OCI-M2 (cell line): ENCODE results near the gene MRAP.
"Not testable (repeated sequence)": the region's sequence is repeated elsewhere in the genome, so short reads cannot be mapped to it uniquely, and the experiment has no call there.

ENCODE experiments used
- DNase-seq: peaks from one replicate; lab custom pipeline; 2025; ENCODE audit not compliant: unreplicated experiment; lab: John Stamatoyannopoulos, UW

The MRAP gene

DNA sequence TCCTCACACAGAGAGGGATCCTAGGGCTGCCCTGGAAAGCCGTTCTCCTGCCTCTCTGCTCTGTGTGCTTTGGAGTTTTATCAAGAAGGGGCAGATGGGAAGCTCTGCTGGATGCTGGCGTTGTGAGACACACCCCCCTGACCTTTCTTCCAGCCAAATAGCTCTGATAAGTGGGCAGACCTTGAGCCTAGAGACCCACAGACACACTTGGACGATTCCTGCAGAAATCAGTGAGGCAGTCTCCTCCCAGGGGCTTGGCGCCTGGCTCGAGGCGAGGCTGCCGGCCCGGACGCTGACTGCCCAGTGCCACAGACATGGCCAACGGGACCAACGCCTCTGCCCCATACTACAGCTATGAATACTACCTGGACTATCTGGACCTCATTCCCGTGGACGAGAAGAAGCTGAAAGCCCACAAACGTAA is at the start of gene MRAP:
MRAP (plus strand) TSS at position 198 of the 424 bp plus-strand sequence; CDS start at position 315, 117 bp downstream.
- no peak for DNase-seq

GRCh38 chr21:32249511-32250280 is 49.0 kb upstream of the MRAP start:
- no peak for DNase-seq

GRCh38 chr21:32252136-32252535 is 46.5 kb upstream of the MRAP start:
- DNase-seq = no peak

GRCh38 chr21:32253215-32253641 is 45.4 kb upstream of the MRAP start:
- DNase-seq = no peak

GRCh38 chr21:32256251-32256650 is 42.4 kb upstream of the MRAP start:
- DNase-seq = no peak

DNA sequence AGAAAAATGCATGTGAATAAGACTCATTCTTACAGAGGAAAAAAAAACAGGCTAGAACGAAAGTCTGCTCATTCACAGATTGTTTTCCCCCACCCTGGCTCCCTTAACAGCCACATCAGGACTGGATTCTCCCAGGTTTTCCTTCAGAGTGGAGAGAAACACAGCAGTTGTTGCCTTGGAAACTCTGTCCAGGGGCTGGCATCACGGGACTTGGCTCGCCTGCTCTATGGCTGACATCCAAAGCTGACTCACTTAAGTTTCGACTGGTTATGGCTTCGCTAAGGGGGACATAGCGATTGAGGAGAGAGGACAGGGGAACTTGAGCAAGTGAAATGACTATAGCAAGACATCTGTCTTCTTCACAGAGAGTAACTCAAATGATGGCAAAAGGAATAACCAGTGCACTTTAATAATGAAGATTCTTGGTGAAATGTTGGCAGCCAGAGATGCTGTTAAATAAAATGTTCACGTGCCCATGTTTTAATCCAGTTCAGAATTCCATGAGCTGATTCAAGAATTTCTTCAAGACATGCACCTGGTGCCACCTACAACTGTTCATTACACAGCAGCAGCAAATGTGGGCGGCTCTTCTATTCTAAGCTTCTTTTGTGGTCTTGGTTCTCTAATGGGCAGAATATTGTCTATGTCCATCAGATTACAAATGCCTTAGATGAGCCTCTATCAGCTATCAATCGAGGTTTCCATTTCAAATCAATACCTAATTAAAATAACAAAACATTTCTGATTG is 41.6 kb upstream of the MRAP start:
- no peak for DNase-seq

GRCh38 chr21:32257962-32258785 is 40.5 kb upstream of the MRAP start:
- peak; percentile 27 for DNase-seq

- not testable (repeated sequence) for DNase-seq
These were observed 39.9 kb upstream of the MRAP start for GRCh38 chr21:32258786-32259048.

DNA sequence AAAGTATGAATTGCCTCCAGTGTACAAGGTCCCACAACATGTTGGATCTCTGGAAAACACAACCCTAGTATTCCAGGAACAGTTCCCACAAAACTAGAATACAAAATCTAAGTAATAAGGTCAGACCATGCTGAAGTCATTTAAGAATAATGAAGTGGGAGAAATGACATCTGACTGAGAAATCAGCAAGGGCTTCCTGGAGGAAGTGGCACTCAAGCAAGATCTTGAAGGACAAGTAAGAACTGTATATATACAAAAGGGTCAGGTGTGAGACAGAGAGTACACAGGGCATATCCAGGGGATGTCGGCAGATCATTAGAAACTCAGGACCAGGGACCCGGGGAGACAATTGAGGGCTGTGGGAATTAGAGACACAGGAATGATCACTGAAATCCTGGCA is 38.5 kb upstream of the MRAP start:
- DNase-seq = no peak

DNA sequence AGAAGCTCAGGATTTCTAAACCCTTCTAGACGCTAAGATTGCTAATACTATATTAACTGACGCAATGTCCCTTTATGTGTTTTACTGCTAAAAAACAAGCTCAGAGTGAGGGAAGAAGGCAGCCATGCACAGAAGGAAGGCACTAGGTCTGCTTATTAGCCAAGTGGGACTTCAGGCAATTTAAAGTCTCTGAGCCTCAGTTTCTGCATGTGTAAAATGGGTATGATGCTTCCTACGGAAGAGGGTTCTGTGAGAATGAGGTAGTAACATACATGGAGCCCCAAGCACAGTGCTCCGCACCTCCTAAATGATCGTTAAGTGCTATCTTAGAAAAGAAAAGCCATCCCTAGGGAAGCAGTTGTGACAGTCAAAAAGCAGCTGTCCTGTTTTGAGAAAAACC is 36.7 kb upstream of the MRAP start:
- DNase-seq = no peak

- not testable (repeated sequence) for DNase-seq
These were observed 33.3 kb upstream of the MRAP start for GRCh38 chr21:32265321-32265720.

DNA sequence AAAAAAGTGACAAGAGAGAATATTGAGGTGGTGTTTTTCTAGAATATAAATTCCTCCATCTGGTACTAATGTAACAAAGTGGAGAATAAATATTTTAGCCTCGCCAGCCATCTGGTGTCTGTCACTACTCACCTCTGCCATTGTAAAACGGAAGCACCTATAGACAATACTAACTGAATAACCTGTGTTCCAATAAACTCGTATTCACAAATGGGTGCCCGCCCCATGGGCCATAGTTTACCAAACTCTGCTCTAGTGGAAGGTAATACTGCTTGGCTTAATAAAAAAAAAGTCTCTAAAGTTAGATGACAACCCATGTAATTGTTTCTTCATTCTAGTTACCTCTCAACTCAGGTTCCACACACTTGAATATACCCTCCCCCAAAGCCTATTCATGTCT is 27.9 kb upstream of the MRAP start:
- no peak for DNase-seq

DNA sequence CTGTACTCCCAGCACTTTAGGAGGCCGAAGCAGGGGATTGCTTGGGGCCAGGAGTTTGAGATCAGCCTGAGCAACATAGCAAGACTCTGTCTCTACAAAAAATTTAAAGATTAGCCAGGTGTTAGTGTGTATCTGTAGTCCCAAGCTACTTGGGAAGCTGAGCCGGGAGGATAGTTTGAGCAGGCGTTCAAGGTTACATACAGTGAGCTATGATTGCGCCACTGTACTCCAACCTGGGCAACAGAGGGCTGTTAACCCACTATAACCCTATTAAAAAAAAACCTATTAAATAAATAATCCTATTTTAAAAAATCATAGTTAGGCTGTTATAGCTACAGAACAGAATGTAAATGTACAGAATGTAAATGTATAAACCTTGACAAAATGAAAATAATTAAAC is 22.0 kb upstream of the MRAP start:
- no peak for DNase-seq

DNA sequence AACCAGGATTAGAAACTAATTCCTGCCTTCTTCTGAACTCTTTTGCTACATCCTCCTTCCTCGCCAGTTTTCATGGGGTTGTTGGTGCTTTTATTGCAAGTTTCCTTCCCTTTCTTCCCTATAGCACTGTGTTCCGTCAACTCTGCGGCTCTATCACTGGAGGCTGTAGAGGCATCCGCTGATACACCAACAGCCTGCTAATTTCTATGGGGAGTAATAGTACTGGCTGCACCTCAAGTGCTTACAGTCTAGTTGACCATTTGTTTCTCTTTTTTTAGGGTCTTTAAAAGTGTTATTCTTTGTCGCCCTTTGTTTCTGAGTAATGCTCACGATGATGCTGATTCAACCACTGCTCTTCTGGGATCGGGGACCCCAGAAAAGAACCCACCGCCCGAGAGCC is 20.6 kb upstream of the MRAP start:
- DNase-seq = no peak

DNA sequence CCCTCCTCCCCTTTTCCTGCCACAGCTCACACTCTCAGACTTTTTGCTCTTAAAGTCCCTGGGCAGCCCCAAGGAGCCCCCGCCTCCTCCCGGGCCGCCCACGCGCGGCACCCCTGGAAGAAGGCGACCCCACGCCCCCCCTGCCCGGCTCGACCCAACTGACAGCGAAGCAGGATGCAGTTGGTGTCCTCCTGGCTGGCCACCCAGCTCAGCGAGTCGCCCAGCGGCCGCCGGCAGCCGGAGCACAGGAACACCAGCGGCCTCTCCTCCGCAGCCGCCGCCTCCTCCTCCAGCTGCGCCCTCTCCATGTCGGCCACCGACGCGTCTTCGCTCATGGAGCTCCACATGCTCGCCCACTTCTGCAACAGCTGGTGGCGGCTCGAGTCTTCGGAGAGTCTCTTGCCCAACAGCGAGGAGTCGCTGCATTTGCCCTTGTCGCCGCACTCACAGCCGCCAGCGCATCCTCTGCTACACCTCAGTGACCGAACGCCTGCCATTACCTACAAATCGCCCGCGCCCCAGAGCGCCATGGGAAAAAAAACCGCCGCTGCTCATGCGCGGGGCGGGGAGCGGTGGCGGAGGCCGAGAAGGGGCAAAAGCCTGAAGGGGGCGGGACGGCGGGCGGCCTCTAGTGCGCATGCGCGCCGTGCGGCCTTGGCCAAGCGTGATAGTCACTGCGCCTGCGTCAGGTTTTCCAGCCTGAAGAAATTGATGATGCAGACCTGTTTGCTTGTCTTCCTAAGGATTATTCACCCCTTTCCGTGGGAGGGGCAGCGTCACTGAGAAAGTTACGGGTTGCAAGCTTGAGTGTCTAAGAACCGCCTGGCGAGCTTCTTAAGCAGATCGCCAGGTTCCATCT is 19.9 kb upstream of the MRAP start, which contains the start of gene MIS18A:
MIS18A (minus strand) TSS at position 532 of the 859 bp plus-strand sequence; CDS start at position 497, 35 bp downstream.
- DNase-seq = peak; percentile 89

DNA sequence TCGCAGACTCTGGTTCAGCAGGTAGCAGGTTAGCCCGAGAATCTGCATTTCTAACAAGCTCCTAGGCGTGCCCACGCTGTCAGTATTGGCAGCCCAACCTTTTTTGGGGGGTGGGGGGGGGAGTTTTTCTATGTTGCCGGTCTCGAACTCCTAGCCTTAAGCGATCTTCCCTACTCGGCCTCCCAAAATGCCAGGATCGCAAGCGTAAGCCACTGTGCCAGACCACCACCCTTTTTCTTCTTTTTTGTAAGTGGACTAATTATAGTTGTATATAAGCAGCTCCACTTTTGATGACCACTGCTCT is 19.3 kb upstream of the MRAP start:
- DNase-seq = no peak

GRCh38 chr21:32281531-32281930 is 17.1 kb upstream of the MRAP start:
- DNase-seq = no peak

DNA sequence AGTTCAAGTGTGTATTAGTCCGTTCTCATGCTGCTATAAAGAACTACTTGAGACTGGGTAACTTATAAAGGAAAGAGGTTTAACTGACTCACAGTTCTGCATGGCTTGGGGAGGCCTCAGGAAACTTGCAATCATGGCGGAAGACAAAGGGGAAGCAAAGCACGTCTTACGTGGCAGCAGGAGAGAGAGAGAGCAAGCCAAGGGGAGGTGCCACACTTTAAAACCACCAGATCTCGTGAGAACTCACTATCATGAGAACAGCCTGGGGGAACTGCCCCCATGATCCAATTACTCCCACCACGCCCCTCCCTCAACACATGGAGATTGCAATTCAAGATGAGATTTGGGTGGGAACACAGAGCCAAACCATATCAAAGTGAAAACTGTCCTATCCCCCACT is 15.7 kb upstream of the MRAP start:
- no peak for DNase-seq

DNA sequence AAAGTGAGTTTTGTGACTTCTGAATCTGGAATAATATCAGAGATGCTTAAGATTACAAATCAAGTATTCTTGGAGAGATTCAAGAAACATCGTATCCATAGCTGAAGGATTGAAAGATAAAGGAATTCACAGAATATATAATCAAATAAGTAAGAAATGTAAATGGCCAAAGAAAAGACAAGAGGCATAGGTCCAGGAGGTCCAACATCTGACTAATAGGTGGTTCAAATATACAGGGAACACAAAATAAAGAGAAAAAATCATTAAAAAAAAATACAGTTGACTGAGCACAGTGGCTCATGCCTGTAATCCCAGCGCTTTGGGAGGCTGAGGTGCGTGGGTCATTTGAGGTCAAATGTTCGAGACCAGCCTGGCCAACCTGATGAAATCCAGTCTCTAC is 13.2 kb upstream of the MRAP start:
- no peak for DNase-seq

GRCh38 chr21:32297449-32297848 is 1.2 kb upstream of the MRAP start:
- no peak for DNase-seq

GRCh38 chr21:32298148-32298559 is 501 bp upstream of the MRAP start:
- no peak for DNase-seq
